NCI-H748 treated with DMSO at 0.1 percent for 48 hours (cell line): ENCODE data around the gene TRPV6.

Experiments used
- DNase-seq: peaks from one replicate; lab custom pipeline; 2025; lab: John Stamatoyannopoulos, UW

The TRPV6 gene

DNA sequence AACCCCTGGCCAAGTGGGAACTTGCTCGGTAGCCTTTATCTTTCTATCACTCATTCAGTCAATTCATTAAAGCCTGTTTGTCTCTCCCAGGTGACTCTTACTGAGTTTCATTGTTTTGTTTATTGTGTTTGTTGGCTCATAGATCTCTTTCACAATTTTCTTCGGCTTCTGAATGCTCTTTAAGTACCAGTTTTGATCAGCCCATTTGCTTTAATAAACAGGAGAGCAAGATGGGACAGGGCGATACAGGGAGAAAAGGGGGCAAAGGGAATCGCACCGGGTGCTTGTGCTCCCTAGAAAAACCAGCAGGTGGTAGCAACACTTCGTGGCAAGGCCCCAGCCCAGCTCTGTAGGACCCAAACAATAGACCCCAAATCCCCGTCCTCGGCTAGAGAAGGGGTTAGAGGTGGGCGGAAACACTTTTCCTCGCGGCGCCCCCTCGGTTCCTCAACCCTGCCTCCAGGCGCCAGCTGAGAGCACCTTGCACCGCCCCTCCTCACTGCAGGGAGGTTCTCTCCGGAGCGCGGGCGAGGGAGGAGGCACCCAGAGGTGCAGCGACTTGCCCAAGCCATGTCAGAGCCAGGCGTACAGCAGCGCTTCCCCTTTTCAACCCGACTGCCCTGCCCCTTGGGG lies 31.7 kb downstream of the TRPV6 start:
- DNase-seq: peak; percentile 34

DNA sequence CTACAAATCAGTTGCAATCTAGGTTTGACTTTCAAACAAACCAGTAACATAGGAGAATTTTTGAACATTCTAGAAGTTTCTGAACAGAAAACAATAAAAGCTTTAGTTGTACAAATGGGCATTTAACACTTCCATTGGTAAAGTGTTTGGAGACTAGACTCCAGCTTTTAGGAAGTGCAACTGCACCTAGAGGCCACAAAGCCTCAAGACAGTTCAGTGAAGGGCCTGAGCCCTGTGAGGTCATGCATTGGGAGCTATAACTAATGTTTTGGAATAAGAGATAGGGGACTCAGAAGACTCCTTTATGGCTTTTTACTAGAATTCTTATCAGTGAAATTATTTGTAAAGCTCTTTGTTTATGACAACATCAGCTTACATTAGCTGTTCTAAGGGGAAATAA lies 33.6 kb downstream of the TRPV6 start:
- no peak for DNase-seq

DNA sequence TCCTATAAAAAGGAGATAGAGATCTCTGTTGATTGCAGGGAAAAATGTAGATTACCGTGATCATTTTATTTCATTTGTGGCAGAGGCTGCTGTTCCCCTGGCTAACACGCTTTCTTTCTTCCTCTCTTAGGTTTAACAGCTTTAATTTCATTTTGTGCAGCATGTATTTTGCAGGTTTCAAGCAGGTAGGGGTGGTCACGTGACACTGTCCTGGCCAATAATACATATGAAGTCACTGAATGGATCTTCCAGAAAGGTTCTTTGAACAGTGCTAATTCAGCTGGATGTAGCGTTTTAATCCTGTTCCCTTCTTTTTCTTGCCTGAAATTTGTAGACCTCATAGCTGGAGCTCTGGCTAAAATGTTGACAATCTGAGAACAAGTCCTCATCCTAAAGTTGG lies 34.3 kb downstream of the TRPV6 start:
- DNase-seq: no peak

DNA sequence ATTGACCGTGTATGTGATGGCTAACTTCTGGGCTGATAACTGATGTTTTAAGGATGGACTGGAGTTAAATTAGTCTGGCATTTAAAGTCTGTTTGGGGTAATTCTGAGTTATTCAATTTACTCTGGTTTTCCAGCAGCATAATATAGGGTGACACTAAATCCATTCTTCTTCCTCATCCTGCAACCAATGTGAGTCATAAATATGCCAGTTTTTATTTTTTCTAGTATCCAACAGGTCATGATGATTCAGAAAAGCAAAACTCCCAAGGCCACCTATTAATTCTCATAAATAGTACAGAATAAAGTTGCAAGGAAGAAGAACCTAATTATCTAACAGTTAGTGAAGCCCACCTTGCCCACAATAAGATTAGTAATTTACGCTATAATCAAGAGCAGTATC lies 38.2 kb downstream of the TRPV6 start:
- no peak for DNase-seq

DNA sequence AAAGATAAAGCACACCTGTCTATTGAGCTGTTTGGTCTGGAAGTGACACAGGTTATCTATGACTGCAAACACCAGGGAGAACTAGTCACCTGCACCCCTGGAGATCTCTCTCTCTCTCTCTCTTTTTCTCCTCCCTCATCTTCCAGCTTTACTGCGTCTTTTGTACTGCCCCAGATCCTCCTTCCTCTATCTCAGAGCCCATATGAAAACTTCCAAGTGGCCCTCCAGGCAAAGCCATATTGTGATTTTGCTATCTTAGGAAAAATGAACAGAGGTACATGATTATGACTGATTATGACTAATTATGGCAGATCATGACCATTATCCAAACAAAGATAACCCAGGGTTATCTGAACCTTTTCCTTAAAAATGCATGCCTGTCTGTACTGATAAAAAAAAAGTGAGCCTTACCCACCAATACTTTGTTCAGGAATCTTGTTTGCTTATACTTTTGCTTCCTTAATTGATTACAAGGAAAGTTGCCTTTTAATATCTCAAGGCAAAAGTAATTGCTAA lies 43.2 kb downstream of the TRPV6 start:
- no peak for DNase-seq

DNA sequence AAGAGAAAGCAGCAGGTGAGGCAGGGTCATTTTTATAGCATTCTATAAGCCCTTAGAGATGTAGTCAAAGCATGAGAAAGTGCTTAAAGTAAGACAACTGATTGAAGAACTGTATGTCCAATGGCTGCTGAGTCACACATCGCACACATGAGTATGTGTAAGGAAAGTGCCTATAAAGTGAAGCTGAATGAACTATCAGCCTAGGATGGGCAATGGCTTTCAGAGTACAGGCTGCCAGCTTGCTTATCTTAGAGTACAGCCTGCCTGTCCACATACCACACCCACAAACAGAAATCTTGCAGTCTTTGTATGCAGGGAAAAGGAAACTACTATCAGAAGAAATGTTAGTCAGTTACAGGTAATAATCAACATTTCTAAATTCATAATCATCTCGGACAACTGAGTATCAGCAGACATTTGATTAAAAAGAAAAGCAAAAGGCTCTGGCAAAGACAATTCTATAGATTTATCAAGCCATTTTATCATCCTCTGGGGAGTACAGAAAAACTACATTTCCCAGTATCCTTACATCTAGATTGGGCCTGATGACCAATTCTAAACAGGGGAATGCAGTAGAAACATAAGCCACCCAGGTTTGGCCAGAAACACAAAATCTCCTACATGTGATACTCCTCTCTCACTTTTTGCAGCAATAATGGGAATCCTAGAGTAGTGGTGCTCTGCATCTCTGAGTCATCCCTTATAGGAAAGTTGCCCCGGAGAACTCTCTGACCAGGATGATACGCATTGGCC lies 46.9 kb downstream of the TRPV6 start:
- DNase-seq: no peak

DNA sequence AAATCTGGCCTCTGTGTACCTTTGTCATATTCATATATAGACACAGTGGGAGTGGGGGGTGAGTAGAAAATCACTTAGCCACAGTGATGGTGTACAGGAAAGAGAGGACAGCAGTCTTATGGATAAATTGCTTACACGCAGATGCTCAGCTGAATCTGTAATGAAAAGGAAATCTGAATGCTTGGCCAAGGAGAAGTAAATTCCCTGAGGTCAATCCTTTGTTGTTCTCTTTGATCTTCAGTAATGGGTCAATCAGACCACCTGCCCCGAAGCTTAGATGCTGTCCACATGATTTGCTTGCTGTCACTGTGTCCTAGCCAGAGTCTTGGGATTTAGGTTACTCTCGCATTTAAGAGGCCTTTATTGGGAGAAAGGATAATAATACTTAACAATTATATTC lies 49.1 kb downstream of the TRPV6 start:
- no peak for DNase-seq

DNA sequence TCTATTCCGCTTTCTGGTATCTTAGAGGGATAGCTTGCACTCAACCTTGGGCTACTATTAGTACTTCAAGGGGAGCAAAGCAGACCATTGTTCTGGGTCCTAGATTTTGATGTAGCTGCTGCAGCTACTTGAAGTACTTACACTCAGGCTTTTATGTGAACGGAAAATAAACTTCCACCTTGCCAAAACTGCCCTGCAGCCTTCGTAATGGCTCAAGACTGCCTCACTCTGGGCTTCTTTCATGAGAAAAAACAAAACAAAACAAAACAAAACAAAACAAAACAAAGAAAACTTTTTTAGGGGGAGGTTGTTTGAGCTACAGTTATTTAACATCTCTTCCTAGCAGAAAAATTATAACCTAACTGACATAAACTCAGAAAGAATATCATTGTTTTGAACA lies 50.1 kb downstream of the TRPV6 start:
- no peak for DNase-seq

DNA sequence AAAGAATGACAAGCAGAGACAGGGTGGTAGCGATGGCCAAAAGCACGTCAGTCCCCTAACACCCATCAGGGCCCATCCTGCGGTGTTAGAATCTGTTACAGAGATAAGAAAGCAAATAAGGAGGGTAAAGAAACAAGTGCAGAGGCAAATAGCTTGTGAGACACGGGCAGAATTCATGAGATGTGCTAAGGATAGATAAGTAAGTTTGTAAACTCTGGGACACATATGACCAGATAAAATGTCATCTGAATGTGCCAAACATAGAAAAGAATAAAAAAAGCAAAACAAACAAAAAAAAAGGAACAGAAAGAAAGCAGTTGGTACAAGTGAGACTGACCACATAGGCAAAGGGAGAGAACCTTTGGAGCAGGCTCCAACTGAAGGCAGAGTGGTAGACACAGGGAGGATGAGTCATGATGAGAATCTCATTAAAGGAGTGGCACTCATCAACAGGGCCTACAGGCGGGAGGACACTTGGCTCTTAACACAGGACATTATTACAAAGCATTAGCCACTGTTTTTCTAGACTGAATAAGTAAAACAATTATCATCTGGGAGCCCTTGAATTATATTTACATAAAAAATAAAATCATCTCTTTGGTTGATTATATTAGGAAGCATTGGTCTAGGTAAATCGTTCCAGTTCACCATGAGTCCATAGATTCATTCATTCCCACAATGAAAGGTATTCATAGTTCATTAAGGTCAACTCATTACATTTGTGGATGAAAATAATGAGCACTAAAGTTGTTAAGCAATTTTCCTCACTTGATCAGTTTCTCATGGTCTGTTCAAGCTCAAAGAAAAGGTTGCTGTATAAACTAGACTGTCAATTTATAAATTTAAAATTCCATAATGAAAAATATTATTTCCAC lies 52.1 kb downstream of the TRPV6 start:
- no peak for DNase-seq

DNA sequence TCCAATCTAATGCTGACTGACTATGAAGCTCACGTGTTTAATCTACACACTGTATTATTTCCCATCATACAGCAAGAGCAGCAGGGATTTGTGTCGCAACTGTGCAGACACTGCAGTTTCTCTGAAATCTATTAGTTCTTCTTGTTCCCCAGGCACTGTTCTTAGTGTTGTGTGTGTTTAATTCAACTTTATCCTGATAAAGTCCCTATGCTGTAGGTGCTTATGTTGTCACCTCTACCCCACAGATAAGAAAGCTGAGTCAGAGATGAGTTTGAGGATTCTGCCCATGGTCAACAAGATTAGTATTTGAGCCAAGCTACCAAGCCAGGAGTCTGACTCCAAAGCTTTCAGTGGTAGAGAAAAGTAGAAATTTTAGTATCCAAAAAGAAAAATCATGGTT lies 53.1 kb downstream of the TRPV6 start:
- DNase-seq: no peak

DNA sequence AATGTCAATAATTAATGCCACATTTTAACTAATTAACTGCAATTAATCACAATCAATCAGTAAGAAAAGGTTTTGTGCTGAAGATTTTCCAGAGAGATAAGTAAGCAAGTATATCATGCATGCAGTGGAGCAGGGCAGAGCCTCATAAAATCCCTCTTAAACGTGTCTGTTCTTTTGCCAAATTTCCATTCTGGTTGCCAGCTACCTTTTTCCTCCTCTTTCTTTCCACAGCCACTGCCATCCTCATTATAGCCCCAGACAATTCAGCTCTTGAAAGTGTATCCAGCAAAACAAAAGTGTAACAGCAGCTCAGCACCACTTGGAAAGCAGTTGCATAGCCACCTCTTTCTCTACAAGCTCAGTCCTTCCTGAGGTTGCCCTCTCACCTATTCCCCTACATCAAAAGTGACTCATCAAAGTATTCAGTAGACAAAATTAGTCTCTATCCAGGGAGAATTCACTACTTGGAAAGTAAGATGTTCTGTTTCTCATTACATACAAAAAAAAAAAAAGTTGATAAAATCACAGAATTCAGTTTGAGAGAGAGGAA lies 57.5 kb downstream of the TRPV6 start:
- DNase-seq: no peak

DNA sequence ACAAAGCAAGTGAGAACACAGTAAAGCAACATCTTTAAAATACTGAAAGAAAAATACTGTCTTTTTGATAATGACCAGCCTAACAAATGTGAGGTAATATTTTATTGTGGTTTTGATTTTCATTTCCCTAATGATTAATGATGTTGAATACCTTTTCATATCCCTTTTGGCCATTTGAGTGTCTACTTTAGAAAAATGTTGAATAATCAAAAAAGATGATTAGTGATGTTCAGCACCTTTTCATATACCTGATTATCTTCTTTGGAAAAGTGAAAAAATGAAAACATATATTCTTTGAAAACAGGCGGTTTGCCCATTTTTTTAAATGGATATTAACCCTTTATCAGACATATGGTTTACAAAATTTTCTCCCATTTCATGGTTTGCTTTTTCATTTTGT lies 62.8 kb downstream of the TRPV6 start:
- no peak for DNase-seq
